GM12891 (cell line): ENCODE measurements around the gene RCBTB1.
"Not testable (repeated sequence)": the region's sequence is repeated elsewhere in the genome, so short reads cannot be mapped to it uniquely, and the experiment has no call there.

ENCODE experiments used
- POLR2A ChIP-seq: IDR thresholded peaks from 2 replicates; pipeline ENCODE4 v1.6.1; 2011; ENCODE audit warnings: low read depth, low read length, control low read depth
- POLR2AphosphoS5 ChIP-seq: IDR thresholded peaks from 2 replicates; pipeline ENCODE4 v1.6.1; 2011; ENCODE audit warnings: low read depth, low read length, control low read depth
- SPI1 ChIP-seq: IDR thresholded peaks from 2 replicates; pipeline ENCODE4 v1.6.1; 2011; ENCODE audit warnings: low read depth, low read length, control low read depth

- not testable (repeated sequence) for TF ChIP-seq POLR2A, POLR2AphosphoS5, SPI1
Observed at GRCh38 chr13:49612042-49612441, 26.7 kb upstream of the RCBTB1 start.
